IMR-90 (cell line): ENCODE data around the gene PPM1D. TPM values are rescaled to one million over a fixed set of nuclear protein-coding genes. Genes with fewer than 3 reads are reported as not detected.

Source experiments
- ATAC-seq: fragments of 200-7000 bp; cut with Tn5 transposase; 2 replicates; pipeline ENCODE4 v1.9.1; 2020; ENCODE audit warnings: low read depth, mild to moderate bottlenecking, moderate library complexity
- BruUV-seq: library from RNA; stranded (reverse); fragments of 400-500 nt; replicated peaks from 2 replicates; lab custom pipeline; 2021; lab: Mats Ljungman, UMichigan
- CTCF ChIA-PET: fragments of 300-600 bp; formaldehyde crosslinking; extraction: SDS; loops from one replicate; lab custom pipeline; 2021; ENCODE audit warnings: antibody characterized with exemption; lab: Yijun Ruan, JAX
- POLR2A ChIA-PET: fragments of 300-600 bp; sonication (Branson Sonifier 250); formaldehyde crosslinking; loops from one replicate; lab custom pipeline; 2022; ENCODE audit warnings: antibody characterized with exemption; ENCODE audit not compliant: unreplicated experiment; lab: Charles Lee
- DNase-seq: peaks from one replicate; pipeline ENCODE4 v3.0.0; 2013
- H2AFZ ChIP-seq: replicated peaks from 2 replicates; pipeline ENCODE3; 2013; ENCODE audit warnings: low read length, mild to moderate bottlenecking; ENCODE audit not compliant: poor library complexity
- H2AK5ac ChIP-seq: 2 replicates; pipeline ENCODE4 v1.6.1; 2013; ENCODE audit warnings: low read depth, low read length, inconsistent platforms
- H2AK9ac ChIP-seq: replicated peaks from 2 replicates; pipeline ENCODE3; 2013; ENCODE audit warnings: mild to moderate bottlenecking, low read depth, low read length, moderate library complexity; ENCODE audit not compliant: poor library complexity
- H2BK120ac ChIP-seq: 2 replicates; pipeline ENCODE4 v1.6.1; 2013; ENCODE audit warnings: low read depth, low read length, inconsistent platforms
- H2BK15ac ChIP-seq: 3 replicates; pipeline ENCODE4 v1.6.1; 2013; ENCODE audit warnings: low read depth, low read length, inconsistent platforms
- H2BK20ac ChIP-seq: 2 replicates; pipeline ENCODE4 v1.6.1; 2013; ENCODE audit warnings: low read depth, mild to moderate bottlenecking, inconsistent platforms, low read length, moderate library complexity
- H2BK5ac ChIP-seq: 2 replicates; pipeline ENCODE4 v1.6.1; 2013; ENCODE audit warnings: mild to moderate bottlenecking, low read depth, low read length, inconsistent platforms; ENCODE audit not compliant: poor library complexity, severe bottlenecking
- H3K14ac ChIP-seq: replicated peaks from 2 replicates; pipeline ENCODE4 v1.6.1; 2013; ENCODE audit warnings: low read depth, low read length, inconsistent platforms
- H3K18ac ChIP-seq: 2 replicates; pipeline ENCODE4 v1.6.1; 2013; ENCODE audit warnings: low read depth, low read length, control low read depth
- H3K23ac ChIP-seq: 2 replicates; pipeline ENCODE4 v1.6.1; 2013; ENCODE audit warnings: low read depth, low read length, inconsistent platforms
- H3K27ac ChIP-seq: 2 replicates; pipeline ENCODE4 v1.5.1; 2013; ENCODE audit warnings: mild to moderate bottlenecking, control low read depth, low read length; ENCODE audit not compliant: insufficient read depth
- H3K27me3 ChIP-seq: 2 replicates; pipeline ENCODE4 v1.6.1; 2013; ENCODE audit warnings: low read length; ENCODE audit not compliant: control insufficient read depth, insufficient read depth
- H3K36me3 ChIP-seq: 2 replicates; pipeline ENCODE4 v1.6.1; 2013; ENCODE audit warnings: low read length, mixed read lengths; ENCODE audit not compliant: control insufficient read depth, insufficient read depth
- H3K4ac ChIP-seq: 2 replicates; pipeline ENCODE4 v1.6.1; 2013; ENCODE audit warnings: low read depth, low read length, inconsistent platforms
- H3K4me1 ChIP-seq: 2 replicates; pipeline ENCODE4 v1.6.1; 2013; ENCODE audit warnings: low read length, mixed read lengths; ENCODE audit not compliant: control insufficient read depth, insufficient read depth
- H3K4me2 ChIP-seq: 2 replicates; pipeline ENCODE4 v1.6.1; 2013; ENCODE audit warnings: low read depth, mild to moderate bottlenecking, control low read depth, low read length, moderate library complexity
- H3K4me3 ChIP-seq: 2 replicates; pipeline ENCODE4 v1.5.1; 2013; ENCODE audit warnings: low read depth, mild to moderate bottlenecking, control low read depth, low read length, moderate library complexity; ENCODE audit not compliant: insufficient read depth
- H3K56ac ChIP-seq: 2 replicates; pipeline ENCODE4 v1.6.1; 2013; ENCODE audit warnings: low read length, inconsistent platforms; ENCODE audit not compliant: insufficient read depth; ENCODE audit errors: extremely low read depth
- H3K79me1 ChIP-seq, 2 experiments: 2 replicates each; pipeline ENCODE4 v1.6.1; 2013; ENCODE audit warnings: low read length in 2 of 2, inconsistent platforms in 1 of 2, low read depth in 1 of 2
- H3K9ac ChIP-seq: 2 replicates; pipeline ENCODE4 v1.6.1; 2013; ENCODE audit warnings: low read depth, low read length, control low read depth
- H3K9me1 ChIP-seq: 2 replicates; pipeline ENCODE4 v1.6.1; 2013; ENCODE audit warnings: low read length, inconsistent platforms; ENCODE audit not compliant: insufficient read depth
- H3K9me3 ChIP-seq: 2 replicates; pipeline ENCODE4 v1.6.1; 2013; ENCODE audit warnings: low read length; ENCODE audit not compliant: control insufficient read depth, insufficient read depth
- H4K20me1 ChIP-seq: 2 replicates; pipeline ENCODE4 v1.6.1; 2013; ENCODE audit warnings: low read length, inconsistent platforms; ENCODE audit not compliant: insufficient read depth
- H4K5ac ChIP-seq: 2 replicates; pipeline ENCODE4 v1.6.1; 2013; ENCODE audit warnings: mild to moderate bottlenecking, low read depth, low read length, control low read depth
- H4K8ac ChIP-seq, 2 experiments: 2 replicates each; pipeline ENCODE4 v1.6.1; 2013; ENCODE audit warnings: low read depth in 2 of 2, low read length in 2 of 2, control low read depth in 1 of 2, inconsistent platforms in 1 of 2
- H4K91ac ChIP-seq: 2 replicates; pipeline ENCODE4 v1.6.1; 2013; ENCODE audit warnings: low read depth, low read length, inconsistent platforms; ENCODE audit not compliant: insufficient read depth
- CHD1 ChIP-seq: IDR thresholded peaks from 2 replicates; pipeline ENCODE4 v1.6.1; 2012; ENCODE audit warnings: low read depth, low read length, improper control_type of control experiment
- FOS ChIP-seq: fragments of 150-350 bp; IDR thresholded peaks from 2 replicates; pipeline ENCODE4 v1.6.1; 2016; ENCODE audit warnings: low read depth, low read length
- MAFK ChIP-seq: IDR thresholded peaks from 2 replicates; pipeline ENCODE4 v1.6.1; 2012; ENCODE audit warnings: low read depth, low read length, improper control_type of control experiment
- MXI1 ChIP-seq: IDR thresholded peaks from 2 replicates; pipeline ENCODE4 v1.6.1; 2012; ENCODE audit warnings: low read depth, mild to moderate bottlenecking, low read length, moderate library complexity, borderline replicate concordance
- POLR2A ChIP-seq: IDR thresholded peaks from 2 replicates; pipeline ENCODE4 v1.6.1; 2012; ENCODE audit warnings: mild to moderate bottlenecking, low read depth, low read length
- RAD21 ChIP-seq: IDR thresholded peaks from 2 replicates; pipeline ENCODE4 v1.6.1; 2012; ENCODE audit warnings: low read length, improper control_type of control experiment
- RCOR1 ChIP-seq: IDR thresholded peaks from 2 replicates; pipeline ENCODE4 v1.6.1; 2012; ENCODE audit warnings: mild to moderate bottlenecking, low read length, improper control_type of control experiment; ENCODE audit not compliant: insufficient replicate concordance
- RFX5 ChIP-seq: IDR thresholded peaks from 2 replicates; pipeline ENCODE4 v1.8.0; 2012; ENCODE audit warnings: low read depth, mild to moderate bottlenecking, low read length, moderate library complexity
- WGBS, 2 experiments: methylation state at CpG; one replicate each; pipeline versions ENCODE4 v1.1.5 to v1.1.7; 2013; ENCODE audit warnings: missing lambda C conversion rate in 2 of 2; ENCODE audit not compliant: insufficient read length in 1 of 2; ENCODE audit errors: extremely low coverage in 2 of 2; 5-methylcytosine and 5-hydroxymethylcytosine counted together
- dilution Hi-C: fragments of 300-500 bp; cut with HindIII; formaldehyde crosslinking; loops from one replicate; pipeline ENCODE4 v1.14.3; 2018; ENCODE audit warnings: low sequenced_read_pairs; ENCODE audit not compliant: unreplicated experiment
- in situ Hi-C: fragments of 300-500 bp; cut with MboI; formaldehyde crosslinking; loops from 3 replicates; pipeline ENCODE4 v1.14.3; 2019; ENCODE audit warnings: low sequenced_read_pairs, inconsistent platforms, mixed read lengths
- intact Hi-C: fragments of 100-400 bp; cut with micrococcal nuclease; formaldehyde crosslinking; loops from 2 replicates; pipeline ENCODE4 v1.10.0; 2022
- polyA plus RNA-seq, 3 experiments: library from polyadenylated mRNA; depleted of rRNA; stranded (reverse); fragments of >200 nt; gene quantifications; 2 replicates each; pipeline ENCODE4 v1.2.3, GENCODE V29; 2012; ENCODE audit warnings: low replicate concordance in 1 of 3
- total RNA-seq: library from RNA; depleted of rRNA; stranded (reverse); fragments of >200 nt; gene quantifications from 2 replicates; pipeline ENCODE4 v1.2.3, GENCODE V29; 2012
- TF ChIP-seq, protein P1 (sequence below): fragments of 150-350 bp; IDR thresholded peaks from 2 replicates; pipeline ENCODE4 v1.6.1; 2017; ENCODE audit warnings: mild to moderate bottlenecking, antibody characterized with exemption, low read length, low read depth
- TF ChIP-seq, protein P2 (sequence below): fragments of 150-350 bp; IDR thresholded peaks from 2 replicates; pipeline ENCODE4 v1.6.1; 2016; ENCODE audit warnings: low read depth, mild to moderate bottlenecking, low read length, moderate library complexity, borderline replicate concordance
- TF ChIP-seq, protein P3 (sequence below): conservative IDR thresholded peaks from 2 replicates; pipeline ENCODE4 v1.5.1; 2012; ENCODE audit warnings: mild to moderate bottlenecking, low read depth, low read length, improper control_type of control experiment

PPM1D gene
- total and polyA plus RNA-seq, 2 of the 4 experiments (the other 2 are of a cell fraction) = 5.5 to 16.1 TPM

GRCh38 chr17:60680754-60681153 lies 80.8 kb downstream of the PPM1D start:
- H3K18ac ChIP-seq = no peak overlapping the region
- no peak overlapping the region for H3K4ac ChIP-seq
- ATAC-seq = no peak
- no peak overlapping the region for H2AFZ ChIP-seq
- H2AK9ac ChIP-seq = no peak overlapping the region
- dilution Hi-C loops (no loop called here), in situ Hi-C loops (no loop called here), intact Hi-C loops (no loop called here)
- H3K36me3 ChIP-seq = peaks cover 2% of the 10 kb centered on the region; the same call in 1 of the 2 replicates
- H2BK15ac ChIP-seq = no peak overlapping the region
- no peak overlapping the region for H2AK5ac ChIP-seq
- H3K27ac ChIP-seq = no peak overlapping the region
- no peak for DNase-seq
- no peak overlapping the region for H2BK120ac ChIP-seq
- H3K56ac ChIP-seq = no peak overlapping the region
- WGBS, 2 experiments = 94% methylated on average over 3 of the region's 6 CpGs; no CpG with 5 or more reads in 1 of the 2 experiments
- TF ChIP-seq POLR2A (no peak), FOS (no peak), MXI1 (no peak), RAD21 (no peak), RCOR1 (no peak), CHD1 (no peak), MAFK (no peak), RFX5 (no peak)
- TF ChIP-seq, protein P1, sequence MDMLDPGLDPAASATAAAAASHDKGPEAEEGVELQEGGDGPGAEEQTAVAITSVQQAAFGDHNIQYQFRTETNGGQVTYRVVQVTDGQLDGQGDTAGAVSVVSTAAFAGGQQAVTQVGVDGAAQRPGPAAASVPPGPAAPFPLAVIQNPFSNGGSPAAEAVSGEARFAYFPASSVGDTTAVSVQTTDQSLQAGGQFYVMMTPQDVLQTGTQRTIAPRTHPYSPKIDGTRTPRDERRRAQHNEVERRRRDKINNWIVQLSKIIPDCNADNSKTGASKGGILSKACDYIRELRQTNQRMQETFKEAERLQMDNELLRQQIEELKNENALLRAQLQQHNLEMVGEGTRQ = no peak
- TF ChIP-seq, protein P2, sequence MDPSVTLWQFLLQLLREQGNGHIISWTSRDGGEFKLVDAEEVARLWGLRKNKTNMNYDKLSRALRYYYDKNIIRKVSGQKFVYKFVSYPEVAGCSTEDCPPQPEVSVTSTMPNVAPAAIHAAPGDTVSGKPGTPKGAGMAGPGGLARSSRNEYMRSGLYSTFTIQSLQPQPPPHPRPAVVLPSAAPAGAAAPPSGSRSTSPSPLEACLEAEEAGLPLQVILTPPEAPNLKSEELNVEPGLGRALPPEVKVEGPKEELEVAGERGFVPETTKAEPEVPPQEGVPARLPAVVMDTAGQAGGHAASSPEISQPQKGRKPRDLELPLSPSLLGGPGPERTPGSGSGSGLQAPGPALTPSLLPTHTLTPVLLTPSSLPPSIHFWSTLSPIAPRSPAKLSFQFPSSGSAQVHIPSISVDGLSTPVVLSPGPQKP = no peak
- TF ChIP-seq, protein P3, sequence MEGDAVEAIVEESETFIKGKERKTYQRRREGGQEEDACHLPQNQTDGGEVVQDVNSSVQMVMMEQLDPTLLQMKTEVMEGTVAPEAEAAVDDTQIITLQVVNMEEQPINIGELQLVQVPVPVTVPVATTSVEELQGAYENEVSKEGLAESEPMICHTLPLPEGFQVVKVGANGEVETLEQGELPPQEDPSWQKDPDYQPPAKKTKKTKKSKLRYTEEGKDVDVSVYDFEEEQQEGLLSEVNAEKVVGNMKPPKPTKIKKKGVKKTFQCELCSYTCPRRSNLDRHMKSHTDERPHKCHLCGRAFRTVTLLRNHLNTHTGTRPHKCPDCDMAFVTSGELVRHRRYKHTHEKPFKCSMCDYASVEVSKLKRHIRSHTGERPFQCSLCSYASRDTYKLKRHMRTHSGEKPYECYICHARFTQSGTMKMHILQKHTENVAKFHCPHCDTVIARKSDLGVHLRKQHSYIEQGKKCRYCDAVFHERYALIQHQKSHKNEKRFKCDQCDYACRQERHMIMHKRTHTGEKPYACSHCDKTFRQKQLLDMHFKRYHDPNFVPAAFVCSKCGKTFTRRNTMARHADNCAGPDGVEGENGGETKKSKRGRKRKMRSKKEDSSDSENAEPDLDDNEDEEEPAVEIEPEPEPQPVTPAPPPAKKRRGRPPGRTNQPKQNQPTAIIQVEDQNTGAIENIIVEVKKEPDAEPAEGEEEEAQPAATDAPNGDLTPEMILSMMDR = no peak
- no peak overlapping the region for H4K91ac ChIP-seq
- no peaks in the 10 kb centered on the region for H3K9me1 ChIP-seq
- CTCF ChIA-PET = no interaction called here
- peaks cover 9 to 10% of the 10 kb centered on the region in 2 experiments; a peak in 3 of 4 replicates for H3K79me1 ChIP-seq
- H3K14ac ChIP-seq = no peak overlapping the region
- H4K5ac ChIP-seq = no peak overlapping the region
- H3K4me1 ChIP-seq = peaks cover 3% of the 10 kb centered on the region; the same call in 1 of the 2 replicates
- POLR2A ChIA-PET = no interaction called here
- no peak overlapping the region for H4K8ac ChIP-seq
- no peaks in the 10 kb centered on the region for H3K27me3 ChIP-seq
- no peaks in the 10 kb centered on the region for H4K20me1 ChIP-seq
- H3K9me3 ChIP-seq = no peaks in the 10 kb centered on the region
- BruUV-seq = no TSS peak
- H2BK5ac ChIP-seq = no peak overlapping the region
- H3K4me2 ChIP-seq = no peak overlapping the region
- H3K4me3 ChIP-seq = no peak overlapping the region
- H3K23ac ChIP-seq = no peak overlapping the region
- no peak overlapping the region for H3K9ac ChIP-seq
- no peak overlapping the region for H2BK20ac ChIP-seq
